Prostate gland (tissue), 2 donors: ENCODE results near the gene TMEM196. TPM values are rescaled to one million over a fixed set of nuclear protein-coding genes. Genes with fewer than 3 reads are reported as not detected.

Experiments
- DNase-seq: peaks from one replicate; pipeline ENCODE4 v3.0.0-alpha.2; 2019; ENCODE audit warnings: low spot score
- H3K27ac ChIP-seq, 2 donors: fragments of 200-600 bp; sonication (generic); 2 replicates each; pipeline ENCODE4 v1.5.1; 2017 to 2019
- H3K27me3 ChIP-seq: fragments of 200-600 bp; sonication (generic); replicated peaks from 2 replicates; pipeline ENCODE4 v1.5.1; 2019; ENCODE audit not compliant: insufficient read depth
- H3K36me3 ChIP-seq, 2 donors: fragments of 200-600 bp; sonication (generic); 1 replicate in 1 of 2; 2 replicates in 1 of 2; pipeline versions ENCODE4 v1.5.1 to v1.8.1; 2017 to 2019
- H3K4me1 ChIP-seq: fragments of 200-600 bp; sonication (generic); replicated peaks from 2 replicates; pipeline ENCODE4 v1.5.1; 2019
- H3K4me3 ChIP-seq, 2 donors: fragments of 200-600 bp; sonication (generic); 2 replicates each; pipeline ENCODE4 v1.5.1; 2017 to 2019
- H3K9me3 ChIP-seq: fragments of 200-600 bp; sonication (generic); 2 replicates; pipeline ENCODE4 v1.5.1; 2017
- POLR2A ChIP-seq: fragments of 450-650 bp; IDR thresholded peaks from one replicate; pipeline ENCODE4 v1.6.1; 2016; ENCODE audit warnings: antibody characterized with exemption, mild to moderate bottlenecking
- POLR2AphosphoS5 ChIP-seq: sonication (generic); formaldehyde crosslinking; IDR thresholded peaks from one replicate; pipeline ENCODE4 v1.6.1; 2017; ENCODE audit warnings: antibody characterized with exemption
- WGBS: methylation state at CpG from one replicate; pipeline ENCODE4 v1.1.5; 2018; 5-methylcytosine and 5-hydroxymethylcytosine counted together
- intact Hi-C: fragments of 100-400 bp; cut with DNase I; formaldehyde crosslinking; loops from one replicate; pipeline ENCODE4 v1.14.2; 2022
- total RNA-seq, 2 donors: library from RNA; depleted of rRNA; stranded (reverse); fragments of >200 nt; gene quantifications; one replicate each; pipeline ENCODE4 v1.1.0, GENCODE V29; 2016
- TF ChIP-seq, protein P1 (sequence below), 4 experiments: fragments of 200-600 bp in 2 of 4; fragments of 450-650 bp in 2 of 4; sonication (generic) in 2 of 4; IDR thresholded peaks; 1 replicate in 3 of 4; 2 replicates in 1 of 4; pipeline ENCODE4 v1.5.1; 2016 to 2019; ENCODE audit warnings: antibody characterized with exemption in 4 of 4, mild to moderate bottlenecking in 2 of 4, moderate library complexity in 2 of 4

The TMEM196 gene
- total RNA-seq, 2 donors from 2014 or later = not detected

DNA sequence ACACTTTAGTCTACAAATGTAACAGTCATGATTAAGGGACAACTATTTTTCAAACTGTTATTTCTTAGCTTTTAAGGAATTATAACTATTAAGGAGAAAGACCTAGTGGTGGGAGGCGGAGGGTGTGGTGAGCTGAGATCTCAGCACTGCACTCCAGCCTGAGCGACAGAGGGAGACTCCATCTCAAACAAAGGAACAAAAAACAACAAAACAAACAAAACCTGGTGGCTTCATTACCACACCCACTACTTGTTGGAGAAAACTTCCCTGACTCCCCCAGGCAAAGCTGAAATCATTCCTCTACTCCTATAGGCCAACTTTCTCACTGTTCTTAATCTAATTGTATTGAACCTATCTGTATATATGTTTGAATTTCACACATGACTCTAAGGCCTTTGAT is 67.8 kb downstream of the TMEM196 start:
- 70% methylated on average over 2 of the region's 2 CpGs for WGBS
- DNase-seq = no peak
- intact Hi-C loops = no loop called here

DNA sequence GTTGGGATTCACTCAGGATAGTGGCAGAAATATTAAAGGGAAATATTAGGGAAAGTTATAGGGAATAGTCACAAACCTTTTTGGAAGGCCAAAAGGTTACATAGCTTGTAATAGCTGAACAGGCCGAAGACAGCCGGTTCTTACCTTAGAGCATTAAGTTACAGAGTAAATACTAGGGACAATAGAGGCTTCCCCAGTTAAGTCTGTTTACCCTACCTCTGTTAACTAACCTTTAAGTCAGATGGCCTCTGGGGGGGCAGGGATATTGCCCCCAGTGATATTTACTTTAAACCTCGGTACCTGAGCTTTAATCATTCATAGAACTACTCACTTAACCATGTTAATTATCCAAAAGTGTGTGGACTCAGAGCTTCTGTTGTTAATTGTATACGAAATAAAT is 71.9 kb downstream of the TMEM196 start:
- no peaks in the 10 kb centered on the region for H3K27me3 ChIP-seq
- H3K4me3 ChIP-seq = no peak overlapping the region
- H3K27ac ChIP-seq = peak overlapping the region in 1 of 2 donors; percentile 58
- H3K9me3 ChIP-seq = no peaks in the 10 kb centered on the region
- DNase-seq = peak; percentile 7
- peaks cover 3% of the 10 kb centered on the region for H3K4me1 ChIP-seq
- TF ChIP-seq, protein P1, sequence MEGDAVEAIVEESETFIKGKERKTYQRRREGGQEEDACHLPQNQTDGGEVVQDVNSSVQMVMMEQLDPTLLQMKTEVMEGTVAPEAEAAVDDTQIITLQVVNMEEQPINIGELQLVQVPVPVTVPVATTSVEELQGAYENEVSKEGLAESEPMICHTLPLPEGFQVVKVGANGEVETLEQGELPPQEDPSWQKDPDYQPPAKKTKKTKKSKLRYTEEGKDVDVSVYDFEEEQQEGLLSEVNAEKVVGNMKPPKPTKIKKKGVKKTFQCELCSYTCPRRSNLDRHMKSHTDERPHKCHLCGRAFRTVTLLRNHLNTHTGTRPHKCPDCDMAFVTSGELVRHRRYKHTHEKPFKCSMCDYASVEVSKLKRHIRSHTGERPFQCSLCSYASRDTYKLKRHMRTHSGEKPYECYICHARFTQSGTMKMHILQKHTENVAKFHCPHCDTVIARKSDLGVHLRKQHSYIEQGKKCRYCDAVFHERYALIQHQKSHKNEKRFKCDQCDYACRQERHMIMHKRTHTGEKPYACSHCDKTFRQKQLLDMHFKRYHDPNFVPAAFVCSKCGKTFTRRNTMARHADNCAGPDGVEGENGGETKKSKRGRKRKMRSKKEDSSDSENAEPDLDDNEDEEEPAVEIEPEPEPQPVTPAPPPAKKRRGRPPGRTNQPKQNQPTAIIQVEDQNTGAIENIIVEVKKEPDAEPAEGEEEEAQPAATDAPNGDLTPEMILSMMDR (IDR thresholded peaks at IDR 0.05) = no peak
- TF ChIP-seq POLR2AphosphoS5 = no peak
- no peak for TF ChIP-seq POLR2A
- intact Hi-C loops = no loop called here
- 42% methylated on average over 4 of the region's 4 CpGs for WGBS
- no peaks in the 10 kb centered on the region for H3K36me3 ChIP-seq

More for the DNA sequence above, 67.8 kb downstream of the TMEM196 start:
- Histone ChIP-seq H3K27ac (no peak overlapping the region), H3K4me3 (no peak overlapping the region), H3K36me3 (no peaks in the 10 kb centered on the region), H3K4me1 (peaks cover 3% of the 10 kb centered on the region), H3K9me3 (no peaks in the 10 kb centered on the region), H3K27me3 (no peaks in the 10 kb centered on the region)
- TF ChIP-seq POLR2AphosphoS5 (no peak), POLR2A (no peak)
- TF ChIP-seq, protein P1 (IDR thresholded peaks at IDR 0.05) = no peak

DNA sequence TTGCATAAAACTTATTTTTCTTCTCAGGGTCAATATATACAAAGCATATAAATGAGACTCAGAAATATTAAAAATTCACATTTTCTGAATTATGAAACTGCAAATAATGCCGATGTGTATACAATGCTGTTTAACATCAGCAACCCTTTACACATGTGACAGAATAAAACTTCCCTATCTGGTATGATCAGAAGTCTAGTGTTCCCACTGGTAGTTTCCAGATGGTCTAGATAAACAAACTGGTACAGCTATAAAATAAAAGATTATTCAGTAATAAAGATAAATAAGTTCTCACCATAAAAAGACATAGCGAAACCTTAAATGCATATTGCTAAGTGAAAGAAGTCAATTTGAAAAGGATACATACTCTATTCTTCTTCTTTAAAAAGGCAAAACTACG is 72.5 kb downstream of the TMEM196 start:
- H3K36me3 ChIP-seq = no peaks in the 10 kb centered on the region
- H3K4me3 ChIP-seq = no peak overlapping the region
- 37% methylated on average over 3 of the region's 3 CpGs for WGBS
- intact Hi-C loops = no loop called here
- no peaks in the 10 kb centered on the region for H3K9me3 ChIP-seq
- TF ChIP-seq POLR2AphosphoS5 (peak; percentile 43), POLR2A (no peak)
- DNase-seq = no peak
- H3K27me3 ChIP-seq = no peaks in the 10 kb centered on the region
- H3K4me1 ChIP-seq = peaks cover 3% of the 10 kb centered on the region
- peak overlapping the region in 1 of 2 donors; percentile 58 for H3K27ac ChIP-seq

DNA sequence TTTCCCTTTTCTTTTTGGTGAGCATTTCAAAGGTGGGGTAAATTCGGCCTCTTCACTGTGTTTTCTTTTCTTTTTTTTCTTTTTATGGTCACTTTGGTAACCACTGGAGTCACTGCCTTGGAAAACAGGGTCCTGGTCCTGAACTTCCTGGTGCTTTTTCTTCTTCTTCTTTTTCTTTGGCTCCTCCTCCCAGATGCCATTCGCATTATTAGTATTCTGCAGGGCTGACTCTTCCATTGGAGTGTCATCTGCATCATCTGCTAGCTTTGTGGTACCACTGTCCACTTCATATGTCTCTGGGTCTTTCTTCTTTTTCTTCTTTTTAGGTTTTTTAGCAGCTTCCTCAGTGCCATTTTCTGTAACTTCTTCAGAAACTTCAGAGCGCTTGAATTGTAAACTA is 75.1 kb downstream of the TMEM196 start:
- no peak for TF ChIP-seq POLR2A
- TF ChIP-seq, protein P1 (IDR thresholded peaks at IDR 0.05) = no peak
- TF ChIP-seq POLR2AphosphoS5 = no peak
- H3K27me3 ChIP-seq = no peaks in the 10 kb centered on the region
- no peak overlapping the region for H3K27ac ChIP-seq
- 86% methylated on average over 3 of the region's 3 CpGs for WGBS
- intact Hi-C loops = no loop called here
- no peak for DNase-seq
- H3K4me1 ChIP-seq = peaks cover 3% of the 10 kb centered on the region
- H3K9me3 ChIP-seq = no peaks in the 10 kb centered on the region
- no peaks in the 10 kb centered on the region for H3K36me3 ChIP-seq
- H3K4me3 ChIP-seq = no peak overlapping the region

DNA sequence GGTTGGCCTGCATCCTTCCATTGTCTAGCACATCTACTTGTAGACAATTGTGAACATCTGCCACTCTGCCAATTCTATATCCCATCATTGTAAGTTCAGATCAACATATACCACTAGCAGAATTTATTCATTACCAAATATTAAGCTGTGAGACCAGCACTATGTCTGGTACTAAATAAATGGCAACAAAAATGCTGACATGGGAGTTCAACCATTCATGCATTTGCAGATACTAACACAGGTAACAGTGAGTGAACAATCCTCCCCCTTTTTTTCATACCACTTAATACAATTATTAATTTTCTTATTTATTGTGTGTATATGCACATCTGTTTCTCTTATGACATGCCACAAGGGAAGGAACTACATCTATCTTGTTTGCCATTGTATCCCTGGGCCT is 76.5 kb downstream of the TMEM196 start:
- Histone ChIP-seq H3K36me3 (no peaks in the 10 kb centered on the region), H3K9me3 (no peaks in the 10 kb centered on the region), H3K27me3 (no peaks in the 10 kb centered on the region), H3K4me1 (peaks cover 3% of the 10 kb centered on the region), H3K4me3 (no peak overlapping the region), H3K27ac (no peak overlapping the region)
- TF ChIP-seq, protein P1 (IDR thresholded peaks at IDR 0.05) = no peak
- TF ChIP-seq POLR2AphosphoS5 (no peak), POLR2A (no peak)
- DNase-seq = no peak
- intact Hi-C loops = no loop called here
